Tibial nerve (tissue), 4 donors: ENCODE measurements around the gene NIM1K.

Source experiments
- EP300 ChIP-seq, 2 donors: sonication (generic); formaldehyde crosslinking; IDR thresholded peaks; one replicate each; pipeline ENCODE4 v1.6.1; 2017; ENCODE audit warnings: antibody characterized with exemption in 2 of 2, mild to moderate bottlenecking in 1 of 2
- POLR2A ChIP-seq, 2 donors: fragments of 450-650 bp; IDR thresholded peaks; one replicate each; pipeline ENCODE4 v1.6.1; 2017; ENCODE audit warnings: antibody characterized with exemption in 2 of 2, mild to moderate bottlenecking in 2 of 2, moderate library complexity in 2 of 2
- TF ChIP-seq, protein P1 (sequence below), 5 experiments: fragments of 200-600 bp in 3 of 5; fragments of 450-650 bp in 2 of 5; sonication (generic) in 3 of 5; IDR thresholded peaks; one replicate each; pipeline ENCODE4 v1.5.1; 2016 to 2019; ENCODE audit warnings: antibody characterized with exemption in 5 of 5, mild to moderate bottlenecking in 3 of 5, moderate library complexity in 2 of 5

DNA sequence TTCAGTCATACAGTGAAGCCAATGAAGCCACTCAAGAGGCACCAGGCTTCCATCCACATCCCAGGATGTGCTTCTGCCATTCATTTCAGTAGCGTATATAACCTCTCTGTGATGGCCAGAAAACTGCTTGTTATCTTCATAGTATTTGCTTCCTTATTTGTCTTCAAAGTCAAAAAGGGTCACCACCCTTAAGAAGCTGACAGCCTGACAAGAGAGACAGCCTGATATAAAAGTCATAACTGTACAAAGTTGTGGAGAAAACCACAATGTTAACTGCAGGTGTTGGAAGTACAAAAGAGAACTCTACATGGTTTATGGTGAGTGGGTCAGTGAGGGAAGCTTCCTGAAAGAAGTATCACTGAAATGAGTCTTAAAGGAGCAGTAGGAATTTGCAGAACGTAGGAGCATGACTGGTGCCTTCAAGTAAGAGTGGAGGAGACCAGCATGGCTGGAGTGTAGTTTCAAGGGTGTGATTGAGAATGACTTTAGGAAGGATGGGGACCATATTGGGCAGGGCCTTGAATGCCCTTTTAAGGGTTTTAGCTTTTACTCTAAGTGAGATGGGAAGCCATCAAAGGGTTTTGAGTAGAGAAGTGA is 33.7 kb downstream of the NIM1K start:
- no peak for TF ChIP-seq POLR2A (IDR thresholded peaks at IDR 0.05)
- TF ChIP-seq, protein P1, sequence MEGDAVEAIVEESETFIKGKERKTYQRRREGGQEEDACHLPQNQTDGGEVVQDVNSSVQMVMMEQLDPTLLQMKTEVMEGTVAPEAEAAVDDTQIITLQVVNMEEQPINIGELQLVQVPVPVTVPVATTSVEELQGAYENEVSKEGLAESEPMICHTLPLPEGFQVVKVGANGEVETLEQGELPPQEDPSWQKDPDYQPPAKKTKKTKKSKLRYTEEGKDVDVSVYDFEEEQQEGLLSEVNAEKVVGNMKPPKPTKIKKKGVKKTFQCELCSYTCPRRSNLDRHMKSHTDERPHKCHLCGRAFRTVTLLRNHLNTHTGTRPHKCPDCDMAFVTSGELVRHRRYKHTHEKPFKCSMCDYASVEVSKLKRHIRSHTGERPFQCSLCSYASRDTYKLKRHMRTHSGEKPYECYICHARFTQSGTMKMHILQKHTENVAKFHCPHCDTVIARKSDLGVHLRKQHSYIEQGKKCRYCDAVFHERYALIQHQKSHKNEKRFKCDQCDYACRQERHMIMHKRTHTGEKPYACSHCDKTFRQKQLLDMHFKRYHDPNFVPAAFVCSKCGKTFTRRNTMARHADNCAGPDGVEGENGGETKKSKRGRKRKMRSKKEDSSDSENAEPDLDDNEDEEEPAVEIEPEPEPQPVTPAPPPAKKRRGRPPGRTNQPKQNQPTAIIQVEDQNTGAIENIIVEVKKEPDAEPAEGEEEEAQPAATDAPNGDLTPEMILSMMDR (IDR thresholded peaks at IDR 0.05), result no peak
- no peak for TF ChIP-seq EP300 (IDR thresholded peaks at IDR 0.05)
